PC-3 (cell line): ENCODE results near the gene TGFB1I1.

ENCODE experiments used
- CTCF ChIP-seq: fragments of 300-600 bp; sonication (generic); conservative IDR thresholded peaks from 2 replicates; pipeline ENCODE4 v1.5.1; 2017; ENCODE audit warnings: antibody characterized with exemption, low read depth, mild to moderate bottlenecking, low read length
- EZH2 ChIP-seq: fragments of 300-600 bp; sonication (generic); IDR thresholded peaks from one replicate; pipeline ENCODE4 v1.6.1; 2017; ENCODE audit warnings: antibody characterized with exemption, mild to moderate bottlenecking, low read length; ENCODE audit not compliant: unreplicated experiment
- EZH2phosphoT487 ChIP-seq: fragments of 300-600 bp; sonication (generic); IDR thresholded peaks from 2 replicates; pipeline ENCODE4 v1.6.1; 2018; ENCODE audit warnings: mild to moderate bottlenecking, antibody characterized with exemption, low read length, borderline replicate concordance

GRCh38 chr16:31507929-31508705, 36.2 kb downstream of the TGFB1I1 start, which contains the start of gene RUSF1:
- TF ChIP-seq CTCF (no peak), EZH2 (no peak), EZH2phosphoT487 (no peak)
